GM12801 (cell line): ENCODE measurements around the gene FAM53B.

Source experiments
- CTCF ChIP-seq: IDR thresholded peaks from one replicate; pipeline ENCODE4 v1.5.1; 2011; ENCODE audit warnings: control low read depth; ENCODE audit not compliant: insufficient read length; ENCODE audit errors: extremely low read depth

FAM53B gene

GRCh38 chr10:124627866-124628675 is 116.1 kb downstream of the FAM53B start:
- no peak for TF ChIP-seq CTCF

GRCh38 chr10:124626759-124627380 is 117.3 kb downstream of the FAM53B start:
- no peak for TF ChIP-seq CTCF

GRCh38 chr10:124625831-124626238 is 118.3 kb downstream of the FAM53B start:
- TF ChIP-seq CTCF = no peak

- TF ChIP-seq CTCF = no peak
Observed at GRCh38 chr10:124624895-124625294, 119.3 kb downstream of the FAM53B start.

GRCh38 chr10:124624466-124624865 is 119.7 kb downstream of the FAM53B start:
- TF ChIP-seq CTCF = no peak

- no peak for TF ChIP-seq CTCF
Observed at GRCh38 chr10:124624006-124624405, 120.2 kb downstream of the FAM53B start.

- TF ChIP-seq CTCF = no peak
Observed at GRCh38 chr10:124622866-124623536, 121.2 kb downstream of the FAM53B start.
